HG02943 (cell line): ENCODE measurements around the gene KCTD5.
"Not testable (repeated sequence)": the region's sequence is repeated elsewhere in the genome, so short reads cannot be mapped to it uniquely, and the experiment has no call there.

ENCODE experiments used
- ATAC-seq: cut with Tn5 transposase; IDR thresholded peaks from one replicate; pipeline ENCODE4 v1.9.1; 2021; ENCODE audit warnings: mild to moderate bottlenecking, low read depth, moderate library complexity; ENCODE audit not compliant: unreplicated experiment

KCTD5 gene

GRCh38 chr16:2696601-2697250 lies 14.4 kb downstream of the KCTD5 start:
- ATAC-seq = not testable (repeated sequence)

GRCh38 chr16:2697401-2697948 lies 15.2 kb downstream of the KCTD5 start:
- no peak for ATAC-seq

GRCh38 chr16:2698103-2698870 lies 16.0 kb downstream of the KCTD5 start:
- ATAC-seq = no peak

GRCh38 chr16:2698965-2699750 lies 16.8 kb downstream of the KCTD5 start:
- no peak for ATAC-seq

GRCh38 chr16:2699791-2700600 lies 17.7 kb downstream of the KCTD5 start:
- ATAC-seq = no peak

GRCh38 chr16:2700786-2701185 lies 18.5 kb downstream of the KCTD5 start:
- ATAC-seq = no peak

GRCh38 chr16:2701272-2701671 lies 18.9 kb downstream of the KCTD5 start:
- no peak for ATAC-seq

GRCh38 chr16:2701713-2702437 lies 19.6 kb downstream of the KCTD5 start:
- no peak for ATAC-seq

GRCh38 chr16:2702438-2702825 lies 20.1 kb downstream of the KCTD5 start:
- no peak for ATAC-seq

- no peak for ATAC-seq
Measured at GRCh38 chr16:2702871-2703745, 20.8 kb downstream of the KCTD5 start.

GRCh38 chr16:2704166-2704982 lies 22.1 kb downstream of the KCTD5 start:
- no peak for ATAC-seq

GRCh38 chr16:2704983-2705275 lies 22.6 kb downstream of the KCTD5 start:
- no peak for ATAC-seq

- no peak for ATAC-seq
Measured at GRCh38 chr16:2705351-2705750, 23.0 kb downstream of the KCTD5 start.

GRCh38 chr16:2706085-2706484 lies 23.8 kb downstream of the KCTD5 start:
- no peak for ATAC-seq

- no peak for ATAC-seq
Measured at GRCh38 chr16:2706611-2707311, 24.4 kb downstream of the KCTD5 start.

GRCh38 chr16:2707368-2708289 lies 25.3 kb downstream of the KCTD5 start:
- ATAC-seq = no peak
